ENCODE measurements around the gene USP33. TPM values are rescaled to one million over a fixed set of nuclear protein-coding genes. Genes with fewer than 3 reads are reported as not detected.

USP33 gene
- total and polyA plus RNA-seq, 9 of the 15 experiments (the other 6 are each of a cell fraction or from before 2014, with no cell fraction given) = 22.4 to 83.5 (median 44.7) TPM

- TF ChIP-seq ZBTB40 (IDR thresholded peaks at IDR 0.05) (no peak), ZBTB40 (CRISPR knock-in tag; IDR thresholded peaks at IDR 0.05) (no peak), CTCF (IDR thresholded peaks at IDR 0.05 in 2 of 3, conservative IDR thresholded peaks at IDR 0.05 in 1 of 3; ENCODE audit: insufficient read depth in 2 of 3, low read depth in 1 of 3, low read length in 3 of 3) (peak in 1 of 3 experiments; percentile 19; a peak in 1 of 6 replicates), THRAP3 (IDR thresholded peaks at IDR 0.05; ENCODE audit: borderline replicate concordance) (no peak), FOXA1 (IDR thresholded peaks at IDR 0.05; ENCODE audit: borderline replicate concordance) (no peak), ZNF408 (CRISPR knock-in tag; IDR thresholded peaks at IDR 0.05; ENCODE audit: low read depth) (no peak), CBFA2T2 (conservative IDR thresholded peaks at IDR 0.05) (no peak), ZNF316 (IDR thresholded peaks at IDR 0.05) (0 out of 2 replicates have a peak, but pooled peaks have one; percentile 24), HEY1 (CRISPR knock-in tag; IDR thresholded peaks at IDR 0.05; ENCODE audit: borderline replicate concordance) (no peak), HNRNPH1 (optimal IDR thresholded peaks at IDR 0.05; ENCODE audit: low read depth, low read length) (no peak), E2F6 (IDR thresholded peaks at IDR 0.05; ENCODE audit: borderline replicate concordance in 1 of 2, extremely low read depth in 1 of 2, insufficient read depth in 1 of 2, insufficient read length in 1 of 2, low read depth in 1 of 2, low read length in 1 of 2, poor library complexity in 1 of 2, severe bottlenecking in 1 of 2) (peak in 1 of 2 experiments; percentile 79), NFE2 (IDR thresholded peaks at IDR 0.05; ENCODE audit: low read depth) (peak; percentile 76), ZNF232 (CRISPR knock-in tag; IDR thresholded peaks at IDR 0.05) (no peak), ZNF512 (tag; IDR thresholded peaks at IDR 0.05) (no peak)
These were observed 15.1 kb downstream of the USP33 start (continued) for GRCh38 chr1:77744576-77744975.
